Peyer's patch (tissue), 4 donors: ENCODE results near the gene PTPMT1. TPM values are rescaled to one million over a fixed set of nuclear protein-coding genes. Genes with fewer than 3 reads are reported as not detected.
"Not testable (repeated sequence)": the region's sequence is repeated elsewhere in the genome, so short reads cannot be mapped to it uniquely, and the experiment has no call there.

ENCODE experiments used
- DNase-seq, 3 donors: peaks; one replicate each; pipeline ENCODE4 v3.0.0-alpha.2; 2017 to 2019
- H3K27ac ChIP-seq, 4 donors: fragments of 200-600 bp; sonication (generic); one replicate each; pipeline ENCODE4 v1.5.1; 2016 to 2019
- H3K27me3 ChIP-seq, 2 donors: fragments of 200-600 bp; sonication (generic); one replicate each; pipeline ENCODE4 v1.5.1; 2019
- H3K36me3 ChIP-seq, 3 donors: fragments of 200-600 bp; sonication (generic); one replicate each; pipeline ENCODE4 v1.5.1; 2016 to 2019
- H3K4me1 ChIP-seq, 4 donors: fragments of 200-600 bp; sonication (generic); one replicate each; pipeline ENCODE4 v1.5.1; 2016 to 2019
- H3K4me3 ChIP-seq, 4 donors: fragments of 200-600 bp; sonication (generic); 1 replicate in 3 of 4; 2 replicates in 1 of 4; pipeline ENCODE4 v1.5.1; 2016 to 2019; ENCODE audit warnings: mild to moderate bottlenecking in 1 of 4
- H3K9me3 ChIP-seq, 4 donors: fragments of 200-600 bp; sonication (generic); one replicate each; pipeline ENCODE4 v1.5.1; 2016 to 2019; ENCODE audit warnings: mild to moderate bottlenecking in 1 of 4
- POLR2A ChIP-seq, 2 donors: fragments of 450-650 bp; IDR thresholded peaks; one replicate each; pipeline ENCODE4 v1.5.1; 2017; ENCODE audit warnings: antibody characterized with exemption in 2 of 2, mild to moderate bottlenecking in 2 of 2, moderate library complexity in 2 of 2
- total RNA-seq, 4 donors: library from RNA; depleted of rRNA; stranded (reverse); fragments of >200 nt; gene quantifications; one replicate each; pipeline ENCODE4 v1.1.0, GENCODE V29; 2016
- TF ChIP-seq, protein P1 (sequence below), 6 experiments: fragments of 450-650 bp in 4 of 6; fragments of 200-600 bp in 2 of 6; sonication (generic) in 1 of 6; IDR thresholded peaks; one replicate each; pipeline ENCODE4 v1.5.1; 2017 to 2019; ENCODE audit warnings: antibody characterized with exemption in 6 of 6, mild to moderate bottlenecking in 3 of 6, moderate library complexity in 1 of 6

PTPMT1 gene
- total RNA-seq, 4 donors from 2014 or later, result 43.1 to 80.9 (median 65.8) TPM

DNA sequence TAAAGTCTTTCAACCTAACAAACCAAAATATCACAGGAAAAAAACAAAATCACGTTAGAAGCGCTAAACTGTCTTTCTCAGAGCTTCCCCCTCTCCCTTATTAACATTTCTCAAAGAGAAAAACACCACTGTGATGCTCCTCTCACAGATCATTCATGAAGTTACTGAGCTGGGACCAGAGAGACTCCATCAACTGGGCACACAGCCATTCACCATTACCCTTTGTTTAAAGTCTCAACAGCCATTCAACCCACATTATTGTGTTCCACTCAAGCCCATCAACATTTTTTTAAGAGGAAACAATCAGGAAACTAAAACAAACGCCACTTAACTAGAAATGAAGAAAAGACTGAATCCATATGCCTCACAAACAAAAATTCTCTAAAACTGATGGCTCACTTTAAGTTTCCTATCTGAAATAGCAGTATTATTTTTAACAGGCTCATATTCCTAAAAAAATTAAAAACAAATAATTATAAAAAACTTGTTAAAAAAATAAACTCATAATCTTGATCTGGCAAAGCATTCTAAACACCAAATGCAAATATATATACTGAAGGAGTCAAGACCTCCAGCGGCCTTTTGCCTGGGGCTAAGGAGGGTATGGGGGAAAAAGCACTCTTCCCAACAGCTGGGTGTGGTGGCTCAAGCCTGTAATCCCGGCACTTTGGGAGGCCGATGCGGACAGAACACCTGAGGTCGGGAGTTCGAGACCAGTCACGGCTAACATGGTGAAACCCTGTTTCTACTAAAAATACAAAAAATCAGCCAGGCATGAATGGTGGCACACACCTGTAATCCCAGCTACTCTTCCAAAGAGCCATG is 26.4 kb upstream of the PTPMT1 start:
- H3K9me3 ChIP-seq, result no peaks in the 10 kb centered on the region
- peaks cover 0 to 42% (median 5%) of the 10 kb centered on the region in 4 donors for H3K4me1 ChIP-seq
- no peaks in the 10 kb centered on the region for H3K36me3 ChIP-seq
- H3K4me3 ChIP-seq, result no peak overlapping the region
- TF ChIP-seq POLR2A (IDR thresholded peaks at IDR 0.05), result no peak
- TF ChIP-seq, protein P1, sequence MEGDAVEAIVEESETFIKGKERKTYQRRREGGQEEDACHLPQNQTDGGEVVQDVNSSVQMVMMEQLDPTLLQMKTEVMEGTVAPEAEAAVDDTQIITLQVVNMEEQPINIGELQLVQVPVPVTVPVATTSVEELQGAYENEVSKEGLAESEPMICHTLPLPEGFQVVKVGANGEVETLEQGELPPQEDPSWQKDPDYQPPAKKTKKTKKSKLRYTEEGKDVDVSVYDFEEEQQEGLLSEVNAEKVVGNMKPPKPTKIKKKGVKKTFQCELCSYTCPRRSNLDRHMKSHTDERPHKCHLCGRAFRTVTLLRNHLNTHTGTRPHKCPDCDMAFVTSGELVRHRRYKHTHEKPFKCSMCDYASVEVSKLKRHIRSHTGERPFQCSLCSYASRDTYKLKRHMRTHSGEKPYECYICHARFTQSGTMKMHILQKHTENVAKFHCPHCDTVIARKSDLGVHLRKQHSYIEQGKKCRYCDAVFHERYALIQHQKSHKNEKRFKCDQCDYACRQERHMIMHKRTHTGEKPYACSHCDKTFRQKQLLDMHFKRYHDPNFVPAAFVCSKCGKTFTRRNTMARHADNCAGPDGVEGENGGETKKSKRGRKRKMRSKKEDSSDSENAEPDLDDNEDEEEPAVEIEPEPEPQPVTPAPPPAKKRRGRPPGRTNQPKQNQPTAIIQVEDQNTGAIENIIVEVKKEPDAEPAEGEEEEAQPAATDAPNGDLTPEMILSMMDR (IDR thresholded peaks at IDR 0.05), result no peak
- DNase-seq, result no peak
- no peaks in the 10 kb centered on the region for H3K27me3 ChIP-seq
- H3K27ac ChIP-seq, result no peak overlapping the region

DNA sequence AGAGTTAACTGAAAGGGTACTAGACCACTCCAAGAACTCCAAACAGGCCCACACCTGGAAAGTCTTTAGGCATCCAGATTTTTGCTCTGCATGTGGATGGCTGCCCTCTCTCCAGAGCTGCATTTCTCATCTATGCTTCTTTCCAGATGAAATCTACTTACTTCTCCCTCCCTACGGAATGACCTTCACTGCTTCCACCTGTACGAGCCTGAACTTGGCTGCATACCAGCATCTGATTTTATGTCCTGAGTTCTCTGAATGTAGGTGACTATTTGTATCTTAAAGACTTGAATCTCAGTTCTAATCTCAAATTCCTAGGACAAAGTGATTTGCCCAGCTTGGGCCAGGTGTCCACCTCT is 25.7 kb upstream of the PTPMT1 start:
- Histone ChIP-seq H3K27ac (no peak overlapping the region), H3K4me1 (peaks cover 0 to 41% (median 5%) of the 10 kb centered on the region in 4 donors), H3K4me3 (no peak overlapping the region), H3K36me3 (no peaks in the 10 kb centered on the region), H3K9me3 (no peaks in the 10 kb centered on the region), H3K27me3 (no peaks in the 10 kb centered on the region)
- TF ChIP-seq, protein P1 (IDR thresholded peaks at IDR 0.05), result no peak
- no peak for TF ChIP-seq POLR2A (IDR thresholded peaks at IDR 0.05)
- DNase-seq, result no peak

DNA sequence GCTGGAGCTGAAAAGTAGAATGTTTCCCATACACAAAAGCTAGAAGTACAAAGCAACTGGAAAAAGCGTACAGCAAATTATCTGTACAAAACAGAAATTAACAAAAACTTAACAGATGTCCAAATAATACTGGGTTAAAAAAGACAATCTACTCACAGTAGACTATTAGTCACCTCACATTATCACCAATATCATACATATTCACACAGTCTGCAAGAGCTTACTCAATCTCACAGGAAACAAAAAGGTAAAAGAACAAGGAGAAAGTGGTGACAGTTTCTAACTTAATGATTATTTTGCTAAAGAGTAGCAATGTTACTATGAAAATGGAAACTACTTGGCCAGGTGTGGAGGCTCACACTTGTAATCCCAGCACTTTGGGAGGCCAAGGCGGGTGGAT is 24.3 kb upstream of the PTPMT1 start:
- H3K4me3 ChIP-seq, result no peak overlapping the region
- no peaks in the 10 kb centered on the region for H3K27me3 ChIP-seq
- no peaks in the 10 kb centered on the region for H3K9me3 ChIP-seq
- peaks cover 0 to 39% (median 5%) of the 10 kb centered on the region in 4 donors for H3K4me1 ChIP-seq
- H3K36me3 ChIP-seq, result no peaks in the 10 kb centered on the region
- DNase-seq, result no peak
- TF ChIP-seq, protein P1 (IDR thresholded peaks at IDR 0.05), result no peak
- no peak for TF ChIP-seq POLR2A (IDR thresholded peaks at IDR 0.05)
- no peak overlapping the region for H3K27ac ChIP-seq

DNA sequence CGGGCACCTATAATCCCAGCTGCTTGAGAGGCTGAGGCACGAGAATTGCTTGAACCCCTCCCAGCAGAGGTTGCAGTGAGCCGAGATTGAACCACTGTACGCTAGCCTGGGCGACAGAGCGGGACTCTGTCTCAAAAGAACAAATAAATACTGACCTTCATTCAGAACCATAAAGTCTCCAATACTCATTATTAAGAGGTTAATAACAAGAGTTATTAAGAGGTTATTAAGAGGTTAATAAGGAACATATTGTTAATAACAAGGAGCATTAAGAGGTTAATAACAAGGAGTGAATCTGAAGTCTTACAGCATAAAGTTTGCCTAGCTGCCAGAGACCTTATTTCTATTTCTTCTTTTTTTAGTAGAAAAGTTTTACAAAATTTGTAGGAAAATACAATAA is 20.1 kb upstream of the PTPMT1 start:
- Histone ChIP-seq H3K4me3 (no peak overlapping the region), H3K9me3 (no peaks in the 10 kb centered on the region), H3K27me3 (no peaks in the 10 kb centered on the region), H3K27ac (no peak overlapping the region), H3K4me1 (peaks cover 0 to 20% (median 2%) of the 10 kb centered on the region in 4 donors), H3K36me3 (peaks cover 0 to 3% (median 0%) of the 10 kb centered on the region in 3 donors)
- TF ChIP-seq, protein P1 (IDR thresholded peaks at IDR 0.05), result no peak
- TF ChIP-seq POLR2A (IDR thresholded peaks at IDR 0.05), result no peak
- DNase-seq, result no peak

DNA sequence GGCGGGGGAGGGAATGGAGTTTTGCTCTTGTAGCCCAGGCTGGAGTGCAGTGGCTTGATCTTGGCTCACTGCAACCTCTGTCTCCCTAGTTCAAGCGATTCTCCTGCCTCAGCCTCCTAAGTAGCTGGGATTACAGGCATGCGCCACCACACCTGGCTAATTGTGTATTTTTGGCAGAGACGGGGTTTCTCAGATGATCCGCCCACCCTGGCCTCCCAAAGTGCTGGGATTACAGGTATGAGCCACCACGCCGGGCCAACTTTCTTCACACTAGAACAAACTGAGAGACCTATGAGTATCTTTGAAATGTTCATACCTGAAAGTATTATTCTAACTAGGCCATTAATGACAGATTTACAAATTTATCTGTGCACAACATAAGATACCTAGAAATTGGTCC is 19.1 kb upstream of the PTPMT1 start:
- H3K9me3 ChIP-seq, DNase-seq, H3K27ac ChIP-seq, H3K4me3 ChIP-seq, H3K27me3 ChIP-seq, H3K36me3 ChIP-seq: not testable (repeated sequence)
- peaks cover 0 to 28% (median under 1%) of the 10 kb centered on the region in 4 donors for H3K4me1 ChIP-seq

DNA sequence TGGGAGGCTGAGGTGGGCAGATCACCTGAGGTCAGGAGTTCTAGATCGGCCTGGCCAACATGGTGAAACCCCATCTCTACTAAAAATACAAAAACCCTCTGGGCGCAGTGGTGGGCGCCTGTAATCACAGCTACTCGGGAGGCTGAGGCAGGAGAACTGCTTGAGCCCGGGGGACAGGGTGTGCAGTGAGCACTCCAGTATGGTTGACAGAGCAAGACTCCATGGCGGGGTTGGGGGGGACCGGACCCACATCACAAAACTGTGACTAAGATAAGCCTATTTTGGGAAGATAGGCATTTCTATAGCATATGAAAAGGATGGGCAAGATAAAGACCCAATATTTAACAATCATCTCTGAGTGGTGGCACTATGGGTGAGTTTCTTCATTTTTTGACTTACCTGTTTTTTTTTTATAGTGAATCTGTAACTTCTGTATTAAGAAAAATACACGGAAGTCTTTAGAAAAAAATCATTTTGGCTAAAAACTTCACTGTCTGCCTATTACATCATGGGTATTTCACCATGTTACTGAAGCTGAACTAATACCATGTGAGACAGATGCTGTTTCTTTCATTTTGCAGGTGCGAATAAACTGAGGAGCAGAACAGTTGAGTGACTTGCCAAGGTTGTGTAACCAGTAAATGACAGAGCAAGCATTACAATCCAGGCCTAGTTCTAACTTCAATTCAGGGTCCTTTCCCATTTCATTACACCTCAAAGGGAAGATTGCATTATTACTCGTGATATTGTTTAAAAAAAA is 14.9 kb upstream of the PTPMT1 start:
- no peak overlapping the region for H3K27ac ChIP-seq
- peaks cover 0 to 30% (median 2%) of the 10 kb centered on the region in 4 donors for H3K4me1 ChIP-seq
- no peaks in the 10 kb centered on the region for H3K9me3 ChIP-seq
- TF ChIP-seq, protein P1 (IDR thresholded peaks at IDR 0.05), result no peak
- TF ChIP-seq POLR2A (IDR thresholded peaks at IDR 0.05), result no peak
- peaks cover 0 to 3% (median 0%) of the 10 kb centered on the region in 3 donors for H3K36me3 ChIP-seq
- no peaks in the 10 kb centered on the region for H3K27me3 ChIP-seq
- no peak for DNase-seq
- H3K4me3 ChIP-seq, result no peak overlapping the region
